NCI-H1048 (cell line): ENCODE data around the gene KTI12.
"Not testable (repeated sequence)": the region's sequence is repeated elsewhere in the genome, so short reads cannot be mapped to it uniquely, and the experiment has no call there.

ENCODE experiments used
- DNase-seq: peaks from one replicate; lab custom pipeline; 2025; lab: John Stamatoyannopoulos, UW

Gene KTI12, protein sequence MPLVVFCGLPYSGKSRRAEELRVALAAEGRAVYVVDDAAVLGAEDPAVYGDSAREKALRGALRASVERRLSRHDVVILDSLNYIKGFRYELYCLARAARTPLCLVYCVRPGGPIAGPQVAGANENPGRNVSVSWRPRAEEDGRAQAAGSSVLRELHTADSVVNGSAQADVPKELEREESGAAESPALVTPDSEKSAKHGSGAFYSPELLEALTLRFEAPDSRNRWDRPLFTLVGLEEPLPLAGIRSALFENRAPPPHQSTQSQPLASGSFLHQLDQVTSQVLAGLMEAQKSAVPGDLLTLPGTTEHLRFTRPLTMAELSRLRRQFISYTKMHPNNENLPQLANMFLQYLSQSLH

DNA sequence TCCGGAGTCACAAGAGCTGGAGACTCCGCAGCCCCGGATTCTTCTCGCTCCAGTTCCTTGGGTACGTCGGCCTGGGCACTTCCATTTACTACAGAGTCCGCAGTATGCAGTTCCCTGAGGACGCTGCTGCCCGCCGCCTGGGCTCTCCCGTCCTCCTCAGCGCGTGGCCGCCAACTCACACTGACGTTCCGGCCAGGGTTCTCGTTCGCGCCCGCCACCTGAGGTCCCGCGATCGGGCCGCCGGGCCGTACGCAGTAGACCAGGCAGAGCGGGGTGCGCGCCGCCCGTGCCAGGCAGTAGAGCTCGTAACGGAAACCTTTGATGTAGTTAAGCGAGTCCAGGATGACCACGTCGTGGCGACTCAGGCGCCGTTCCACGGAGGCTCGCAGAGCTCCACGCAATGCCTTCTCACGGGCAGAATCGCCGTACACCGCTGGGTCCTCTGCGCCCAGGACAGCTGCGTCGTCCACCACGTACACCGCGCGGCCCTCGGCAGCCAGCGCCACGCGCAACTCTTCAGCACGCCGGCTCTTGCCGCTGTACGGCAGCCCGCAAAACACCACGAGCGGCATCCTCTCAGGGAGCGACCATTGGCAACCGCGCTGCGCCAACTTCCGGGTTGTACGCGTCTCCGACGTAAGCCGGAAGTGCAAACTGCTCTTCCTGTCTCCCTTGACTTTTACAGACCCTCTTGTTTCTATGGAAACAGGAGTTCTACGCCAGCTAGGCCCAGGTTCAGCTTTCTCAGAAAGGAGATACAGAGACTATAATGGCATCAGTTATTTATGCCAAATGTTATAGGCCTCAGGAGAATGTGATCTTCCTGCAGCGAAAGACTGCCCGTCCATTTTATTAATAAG is at the start of gene KTI12:
KTI12 (minus strand) TSS at position 621 of the 860 bp plus-strand sequence; CDS start at position 572, 49 bp downstream.
- peak; percentile 73 for DNase-seq

DNA sequence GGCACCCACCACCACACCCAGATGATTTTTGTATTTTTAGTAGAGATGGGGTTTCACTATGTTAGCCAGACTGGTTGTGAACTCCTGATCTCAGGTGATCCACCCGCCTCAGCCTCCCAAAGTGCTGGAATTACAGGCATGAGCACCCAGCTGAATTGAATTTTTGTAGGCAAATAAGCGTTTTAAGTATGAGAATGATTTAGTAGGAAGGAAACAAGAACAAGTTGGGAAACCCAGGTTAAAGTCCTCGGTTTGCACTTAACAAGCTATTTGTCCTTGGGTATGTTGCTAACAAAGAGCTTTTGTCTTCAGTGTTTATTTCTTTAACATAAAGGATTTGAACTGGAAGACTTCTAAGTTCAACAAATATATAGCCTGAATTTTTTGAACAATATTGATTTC is 46.4 kb upstream of the KTI12 start:
- no peak for DNase-seq

DNA sequence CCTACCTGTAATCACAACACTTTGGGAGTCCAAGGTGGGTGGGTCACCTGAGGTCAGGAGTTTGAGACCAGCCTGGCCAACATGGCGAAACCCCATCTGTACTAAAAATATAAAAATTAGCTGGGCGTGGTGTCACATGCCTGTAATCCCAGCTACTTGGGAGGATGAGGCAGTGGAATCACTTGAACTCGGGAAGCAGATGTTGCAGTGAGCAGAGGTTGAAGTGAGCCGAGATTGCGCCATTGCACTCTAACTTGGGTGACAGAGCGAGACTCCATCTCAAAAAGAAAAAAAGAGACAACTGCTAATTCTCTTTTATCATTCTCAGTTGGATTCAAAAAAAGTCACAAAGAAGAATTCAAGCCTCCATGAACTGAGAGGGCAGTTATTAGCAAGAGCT is 43.7 kb upstream of the KTI12 start:
- DNase-seq: not testable (repeated sequence)

DNA sequence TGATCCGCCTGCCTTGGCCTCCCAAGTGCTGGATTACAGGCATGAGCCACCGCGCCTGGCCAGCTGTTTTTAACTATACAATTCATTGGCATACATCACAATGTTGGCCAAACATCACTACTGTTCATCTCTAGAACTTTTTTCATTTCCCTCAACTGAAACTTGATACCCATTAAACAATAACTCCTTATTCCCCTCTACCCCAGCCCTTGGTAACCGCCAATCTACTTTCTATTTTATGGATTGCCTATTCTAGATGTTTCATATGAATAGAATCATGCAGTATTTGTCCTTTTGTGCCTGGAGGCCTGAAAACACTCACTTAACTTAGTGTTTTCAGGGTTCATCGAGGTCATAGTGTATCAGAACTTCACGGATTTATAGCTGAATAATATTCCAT is 38.7 kb upstream of the KTI12 start:
- DNase-seq: no peak

DNA sequence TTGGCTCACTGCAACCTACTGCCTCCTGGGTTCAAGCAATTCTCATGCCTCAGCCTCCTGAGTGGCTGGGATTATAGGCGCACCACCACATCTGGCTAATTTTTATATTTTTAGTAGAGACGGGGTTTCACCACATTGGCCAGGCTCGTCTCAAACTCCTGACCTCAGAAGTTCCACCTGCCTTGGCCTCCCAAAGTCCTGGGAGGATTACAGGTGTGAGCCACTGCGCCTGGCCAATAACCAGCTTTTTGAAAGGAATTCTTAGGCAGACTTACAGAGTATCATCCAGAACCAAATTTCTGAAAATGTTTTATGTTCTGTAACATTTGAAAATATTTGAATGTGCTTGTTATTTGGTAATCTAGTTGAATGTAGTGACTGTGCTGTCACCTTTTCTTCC is 37.1 kb upstream of the KTI12 start:
- DNase-seq: no peak

DNA sequence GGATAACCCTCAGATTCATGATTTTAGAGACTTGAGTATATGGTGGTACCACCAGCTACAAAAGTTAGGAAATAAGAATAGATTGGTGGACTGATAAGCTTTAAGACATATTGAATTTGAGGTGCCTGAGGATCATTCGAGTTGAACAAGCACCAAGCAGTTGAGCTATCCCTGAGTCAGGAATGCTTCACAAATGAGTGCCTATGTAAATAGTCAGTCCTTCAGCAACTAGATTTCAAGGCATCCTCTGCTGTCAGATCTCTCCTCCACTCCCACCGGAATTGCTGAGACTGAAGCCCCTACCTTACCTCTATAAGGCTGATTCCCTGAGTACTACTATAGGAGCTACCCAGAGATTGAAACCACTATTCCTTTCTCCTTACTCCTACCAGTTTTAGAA is 29.6 kb upstream of the KTI12 start:
- DNase-seq: no peak

DNA sequence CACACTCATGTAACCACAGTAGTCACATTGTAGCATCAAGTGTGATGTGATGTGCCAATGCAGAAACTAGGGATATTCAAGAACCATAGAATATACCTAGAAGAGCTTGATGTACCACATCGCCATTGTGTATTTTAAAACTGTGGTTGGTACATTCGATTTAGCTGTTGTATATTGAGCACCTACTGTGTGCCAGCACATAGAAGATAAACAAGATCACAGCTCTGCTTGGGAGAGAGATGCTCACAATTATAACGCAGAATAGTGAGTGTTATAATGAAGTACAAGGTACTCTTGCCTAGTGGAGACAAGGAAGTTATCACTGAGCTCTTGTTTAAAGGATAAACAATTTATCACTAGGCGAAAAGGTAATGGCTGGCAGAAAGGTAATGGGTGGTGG is 27.2 kb upstream of the KTI12 start:
- no peak for DNase-seq

DNA sequence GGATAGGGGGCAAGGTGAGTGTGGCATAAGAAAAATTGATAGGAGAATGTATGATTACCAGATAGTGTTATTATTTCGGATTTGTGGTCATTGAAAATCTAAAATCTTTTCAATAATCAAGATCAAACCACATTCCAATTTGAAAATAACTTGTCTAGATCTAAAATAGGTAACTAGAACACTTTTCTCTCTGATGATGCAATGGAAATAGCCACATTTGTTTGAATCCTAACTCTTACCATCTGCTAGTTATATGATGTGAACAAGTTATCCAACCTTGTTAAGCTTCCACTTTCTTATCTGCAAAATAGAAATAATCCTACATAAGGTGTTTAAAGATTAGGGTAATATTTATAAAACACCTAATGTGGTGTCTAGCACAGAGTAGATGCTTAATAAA is 26.3 kb upstream of the KTI12 start:
- no peak for DNase-seq

DNA sequence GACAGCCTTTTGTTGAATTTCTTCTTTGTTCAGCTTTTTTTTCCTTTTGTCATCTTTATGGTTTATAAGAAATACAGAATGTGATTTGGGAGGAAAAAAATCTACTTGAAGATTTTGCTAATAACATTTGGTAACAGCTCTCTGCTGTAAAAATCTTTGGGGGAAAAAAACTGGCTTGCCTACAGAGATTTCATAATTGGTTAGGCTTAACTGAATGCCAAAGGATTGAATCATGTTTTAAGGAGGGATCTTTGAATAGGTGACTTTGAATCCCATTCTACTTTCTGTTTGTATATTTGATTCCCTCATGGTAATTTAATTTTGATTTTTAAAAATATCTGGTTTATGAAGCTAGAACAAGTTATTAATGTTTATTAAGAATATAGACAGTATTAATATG is 25.7 kb upstream of the KTI12 start:
- DNase-seq: no peak

DNA sequence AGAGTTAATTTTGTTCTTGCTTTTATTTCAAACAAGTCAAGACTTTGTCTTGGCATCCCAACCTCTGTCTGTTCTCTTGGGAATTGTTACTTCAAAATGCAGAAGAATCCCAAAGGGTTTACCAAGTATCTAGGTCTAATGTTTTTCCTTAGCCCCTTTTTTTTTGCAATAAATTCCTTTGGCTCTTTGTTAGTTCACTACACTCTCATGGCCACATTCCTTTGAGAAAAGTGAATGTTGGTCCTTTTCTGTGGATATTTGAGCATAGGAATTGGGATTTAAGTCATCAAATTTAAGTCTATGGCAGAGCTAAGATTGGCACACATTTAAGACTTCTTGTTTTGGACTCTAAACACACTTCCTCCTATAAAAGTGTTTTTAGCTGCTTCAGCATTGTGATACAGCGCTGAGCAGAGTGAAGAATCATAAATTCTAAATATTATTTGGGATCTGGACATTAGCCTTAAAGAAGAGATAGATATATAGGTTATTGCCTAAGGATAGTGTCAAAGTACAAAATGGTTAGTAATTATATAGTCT is 24.3 kb upstream of the KTI12 start:
- DNase-seq: no peak

DNA sequence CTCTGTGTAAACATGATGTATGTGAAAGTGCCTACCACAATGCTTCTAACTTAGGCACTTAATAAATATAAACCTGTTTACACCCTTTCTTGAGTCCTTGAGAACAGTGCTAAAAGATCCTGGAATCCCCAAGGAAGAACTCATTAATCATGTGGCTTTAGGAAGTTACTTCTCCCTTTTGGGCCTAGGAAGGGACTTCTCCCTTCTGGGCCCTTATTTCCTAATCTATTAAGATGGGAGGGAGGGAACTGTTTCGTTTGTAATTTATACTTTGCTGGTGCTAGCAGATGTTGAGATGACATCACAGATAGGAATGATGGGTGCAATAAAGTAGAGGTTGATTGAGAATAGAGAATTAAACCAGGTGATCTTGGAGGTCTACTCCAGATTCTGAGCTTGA is 23.6 kb upstream of the KTI12 start:
- no peak for DNase-seq

DNA sequence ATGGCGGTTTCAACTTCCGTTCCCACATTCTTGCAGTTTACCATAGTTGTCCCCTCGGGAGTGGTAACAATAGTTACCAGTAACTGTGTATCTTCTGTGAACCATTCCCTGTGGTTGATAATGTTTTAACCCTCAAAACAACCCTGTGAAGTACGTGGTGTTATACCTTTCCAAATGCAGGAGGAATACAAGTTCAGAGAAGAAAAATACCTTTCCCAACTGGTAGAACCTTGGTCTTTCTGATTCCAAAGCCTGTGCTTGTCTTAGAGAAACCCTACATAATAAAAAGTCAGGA is 23.3 kb upstream of the KTI12 start:
- no peak for DNase-seq

DNA sequence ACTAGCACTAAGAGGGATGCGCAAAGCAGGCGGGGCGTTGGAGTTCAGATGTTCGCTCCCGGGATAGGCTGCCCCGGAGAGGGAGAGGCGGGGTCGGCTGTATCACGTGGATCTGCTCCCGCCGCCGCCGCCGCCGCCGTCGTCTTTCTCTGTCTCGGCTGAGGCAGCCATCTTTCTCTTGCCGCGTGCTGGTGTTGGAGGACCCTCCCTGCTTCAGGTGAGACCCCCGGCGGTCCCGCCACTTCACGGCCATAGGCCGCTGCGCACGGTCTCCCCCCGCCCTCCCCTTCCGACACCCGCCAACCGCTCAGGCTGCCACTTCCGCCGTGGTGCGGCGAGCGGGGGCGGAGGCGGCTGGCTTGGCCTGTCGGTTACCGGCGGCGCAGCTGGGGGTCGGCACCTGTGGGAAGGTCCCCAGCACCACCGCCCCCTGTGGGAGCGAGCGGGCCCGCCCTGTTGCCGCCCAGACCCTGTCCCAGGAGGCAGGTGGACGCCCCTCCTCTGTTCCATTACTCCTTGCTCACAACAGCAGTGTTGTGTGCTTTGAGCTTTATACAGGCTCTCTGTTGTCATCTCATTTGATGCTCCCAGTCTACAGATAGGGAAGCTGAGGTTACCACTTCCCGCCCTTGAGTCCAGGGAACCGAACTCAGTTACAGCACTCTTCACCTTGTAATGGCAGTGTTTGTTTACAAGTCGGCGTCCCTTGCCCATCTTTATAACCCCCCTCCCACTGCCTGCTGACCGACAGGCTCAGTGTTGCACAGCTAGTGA is 22.7 kb upstream of the KTI12 start, which contains the start of gene BTF3L4:
BTF3L4 (plus strand) TSS at position 133 of the 774 bp plus-strand sequence. CDS start 3,553 bp downstream, outside the sequence.
- DNase-seq: peak; percentile 81

DNA sequence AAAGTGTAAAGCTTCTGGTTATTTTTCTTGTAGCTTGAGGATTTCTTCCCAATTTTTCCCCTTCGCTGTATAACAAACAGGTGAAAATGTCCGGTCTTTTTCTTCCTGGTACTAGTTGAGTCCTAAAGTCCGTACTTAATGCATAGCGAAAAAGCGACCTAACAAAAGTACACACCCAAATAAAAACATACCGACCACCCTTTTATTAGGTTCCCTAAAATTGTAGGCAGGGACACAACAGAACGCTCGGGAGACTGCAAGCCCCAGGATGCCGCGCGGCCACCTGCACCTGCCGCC is 22.2 kb upstream of the KTI12 start:
- DNase-seq: no peak

DNA sequence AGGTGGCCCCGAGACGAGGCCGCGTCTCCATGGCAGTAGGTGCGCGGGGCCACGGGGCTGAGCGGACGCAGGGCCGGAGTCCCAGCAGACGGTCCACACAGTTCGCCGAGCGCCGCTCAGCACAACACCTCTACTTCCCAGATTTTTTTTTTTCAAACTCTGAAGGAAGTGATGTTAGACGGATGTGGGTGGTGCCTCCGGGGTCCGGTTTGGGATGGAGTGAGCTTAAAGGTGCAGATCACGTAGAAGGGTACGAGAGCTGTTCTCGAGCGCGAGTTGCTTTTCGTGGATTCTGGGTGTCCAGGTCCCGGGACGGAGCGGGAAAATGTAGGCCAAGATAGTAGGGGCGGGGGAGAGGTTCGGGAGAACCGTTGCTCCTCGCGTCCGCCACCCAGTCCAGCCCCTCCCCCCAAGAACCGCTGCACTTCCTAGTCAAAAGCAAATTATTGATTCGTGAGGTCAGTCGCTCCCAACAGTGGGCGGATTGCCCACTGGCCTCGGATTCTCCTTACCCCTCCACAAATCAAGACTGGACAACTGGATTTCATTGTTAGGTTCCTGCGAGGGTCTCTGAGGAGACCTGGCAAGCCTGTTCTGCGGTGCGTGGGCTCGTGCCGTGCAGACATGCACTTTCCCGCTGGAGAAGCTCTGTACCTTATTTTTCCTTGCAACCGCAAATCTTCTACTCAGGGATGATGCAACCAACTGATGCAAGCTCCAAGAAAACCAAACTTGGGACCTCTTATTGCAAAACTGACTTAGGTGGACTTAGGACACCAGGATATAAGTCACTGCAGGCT is 21.7 kb upstream of the KTI12 start, which contains the start of gene TXNDC12:
TXNDC12 (minus strand) TSS at position 126 of the 800 bp plus-strand sequence; CDS start at position 31, 95 bp downstream.
- DNase-seq: peak; percentile 83

DNA sequence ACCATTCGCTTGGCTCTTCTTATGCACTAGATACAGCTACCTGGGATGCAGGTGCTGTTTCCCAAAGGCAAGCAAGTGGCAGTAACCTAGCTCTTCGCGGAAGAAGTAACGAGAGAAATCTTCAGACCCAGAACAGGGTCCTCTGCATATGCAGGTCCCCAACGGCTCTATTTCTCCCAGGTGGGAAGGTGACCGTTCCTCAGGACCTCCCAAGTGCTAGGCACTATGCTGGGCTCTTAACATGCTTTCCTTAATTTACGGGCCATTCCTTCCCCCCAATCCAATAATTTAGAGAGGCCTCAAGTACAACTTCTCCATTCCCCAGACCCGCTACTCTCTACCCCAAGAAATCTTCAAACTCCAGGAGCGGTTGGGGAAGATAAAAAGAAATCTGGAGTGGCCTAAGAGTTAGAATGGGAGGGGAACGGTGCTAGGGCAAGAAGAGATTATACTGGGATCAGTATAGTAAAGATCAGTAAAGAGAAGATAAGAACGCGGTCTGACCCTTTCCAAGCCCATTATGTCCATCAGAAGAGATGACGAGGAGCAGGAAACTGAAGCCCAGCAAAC is 21.0 kb upstream of the KTI12 start:
- no peak for DNase-seq

DNA sequence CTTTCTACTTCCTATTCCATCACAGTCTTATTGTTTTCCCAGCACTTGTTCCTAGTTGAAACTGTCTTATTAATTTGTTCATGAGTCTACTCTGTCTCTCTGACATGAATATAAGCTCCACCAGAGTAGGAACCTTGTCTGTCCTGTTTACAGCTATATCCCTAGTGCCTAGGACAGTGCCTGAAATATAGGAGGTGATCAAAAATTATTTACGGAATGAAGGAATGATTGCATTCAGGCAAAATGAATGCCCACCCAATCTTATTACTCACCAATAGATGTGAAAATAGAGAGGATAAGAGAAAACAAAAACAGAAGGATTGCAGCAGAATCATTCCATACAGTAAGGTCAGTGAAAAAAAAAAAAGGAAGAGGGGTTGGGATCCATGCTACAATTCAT is 20.3 kb upstream of the KTI12 start:
- DNase-seq: no peak

DNA sequence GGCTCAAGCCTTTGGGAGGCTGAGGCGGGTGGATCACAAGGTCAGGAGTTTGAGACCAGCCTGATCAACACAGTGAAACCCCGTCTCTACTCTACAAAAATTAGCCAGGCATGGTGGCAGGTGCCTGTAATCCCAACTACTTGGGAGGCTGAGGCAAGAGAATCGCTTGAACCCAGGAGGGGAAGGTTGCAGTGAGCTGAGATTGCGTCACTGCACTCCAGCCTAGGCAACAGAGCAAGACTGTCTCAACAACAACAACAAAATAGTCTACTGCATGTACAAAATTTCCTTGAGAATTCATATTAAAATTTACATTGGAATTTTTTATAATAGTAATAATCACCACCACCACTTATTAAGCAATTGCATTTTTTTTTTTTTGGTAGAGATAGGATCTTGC is 15.7 kb upstream of the KTI12 start:
- DNase-seq: not testable (repeated sequence)

DNA sequence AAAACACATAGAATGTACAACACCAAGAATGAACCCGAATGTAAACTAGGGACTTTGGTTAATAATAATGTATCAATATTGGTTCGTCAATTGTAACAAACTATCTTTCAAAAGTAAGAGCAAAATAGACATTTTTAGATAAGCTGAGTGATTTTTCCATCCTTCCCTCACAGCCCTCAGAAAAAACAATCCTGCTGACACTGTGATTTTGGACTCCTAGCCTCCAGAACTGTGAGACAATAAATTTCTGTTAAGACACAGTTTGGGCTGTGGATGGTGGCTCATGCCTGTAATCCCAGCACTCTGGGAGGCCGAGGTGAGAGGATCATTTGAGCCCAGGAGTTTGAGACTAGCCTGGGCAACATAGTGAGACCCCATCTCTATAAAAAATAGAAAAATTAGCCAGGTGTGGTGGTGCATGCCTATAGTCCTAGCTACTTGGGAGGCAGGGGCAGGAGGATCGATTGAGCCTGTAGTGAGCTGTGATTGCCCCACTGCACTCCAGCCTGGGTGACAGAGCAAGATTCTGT is 12.1 kb upstream of the KTI12 start:
- DNase-seq: not testable (repeated sequence)

DNA sequence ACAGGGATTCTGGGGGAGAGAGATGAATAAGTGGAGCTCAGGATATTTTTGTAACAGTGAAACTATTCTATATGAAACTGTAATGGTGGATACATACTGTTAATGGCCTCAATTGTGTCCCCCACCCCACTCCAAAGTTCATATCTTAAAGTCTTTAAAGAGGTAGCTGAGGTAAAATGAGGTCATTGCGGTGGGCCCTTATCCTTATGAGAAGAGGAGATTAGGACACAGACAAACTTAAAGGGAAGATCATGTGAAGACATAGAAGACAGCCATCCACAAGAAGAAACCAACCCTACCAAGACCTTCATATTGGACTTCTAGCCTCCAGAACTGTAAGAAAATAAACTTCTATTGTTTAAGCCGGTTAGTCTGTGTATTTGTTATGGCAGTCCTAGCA is 11.6 kb upstream of the KTI12 start:
- DNase-seq: no peak
